GM12878 (cell line): ENCODE measurements around the gene SMAP1. TPM values are rescaled to one million over a fixed set of nuclear protein-coding genes. Genes with fewer than 3 reads are reported as not detected.

Experiments used
- ATAC-seq: fragments of 200-7000 bp; cut with Tn5 transposase; 3 replicates; pipeline ENCODE4 v1.9.1; 2020; ENCODE audit warnings: mild to moderate bottlenecking, moderate library complexity
- BruUV-seq: library from RNA; stranded (reverse); fragments of 400-500 nt; replicated peaks from 2 replicates; lab custom pipeline; 2021; lab: Mats Ljungman, UMichigan
- CTCF ChIA-PET: fragments of 300-600 bp; sonication (Branson Sonifier 250); formaldehyde crosslinking; extraction: SDS; loops from one replicate; lab custom pipeline; 2021; ENCODE audit warnings: inconsistent platforms; lab: Yijun Ruan, JAX
- POLR2A ChIA-PET: fragments of 350-600 bp; formaldehyde crosslinking; extraction: SDS; loops from one replicate; lab custom pipeline; 2021; ENCODE audit warnings: inconsistent platforms; lab: Charles Lee
- RAD21 ChIA-PET: fragments of 300-600 bp; sonication (Branson Sonifier 250); formaldehyde crosslinking; loops from one replicate; lab custom pipeline; 2023; ENCODE audit warnings: antibody characterized with exemption; ENCODE audit not compliant: unreplicated experiment; lab: Charles Lee
- SMC1A ChIA-PET: fragments of 300-600 bp; sonication (Branson Sonifier 250); formaldehyde crosslinking; loops from one replicate; lab custom pipeline; 2023; ENCODE audit not compliant: unreplicated experiment, uncharacterized antibody; lab: Charles Lee
- DNase-seq: peaks from one replicate; pipeline ENCODE4 v3.0.0-alpha.2; 2011; ENCODE audit warnings: low read depth, low spot score
- FAIRE-seq: peaks from 3 replicates; lab custom pipeline; 2011; peaks lifted over from hg19 to GRCh38; lab: Jason Lieb, UNC
- H2AFZ ChIP-seq: 2 replicates; pipeline ENCODE4 v1.6.0; 2011; ENCODE audit warnings: low read depth, low read length, control low read depth; ENCODE audit not compliant: control insufficient read depth
- H3K27ac ChIP-seq: 2 replicates; pipeline ENCODE4 v1.5.1; 2011; ENCODE audit warnings: control low read depth; ENCODE audit not compliant: control insufficient read depth, insufficient read depth
- H3K27me3 ChIP-seq, 2 experiments: replicated peaks in 1 of 2; 2 replicates each; pipeline versions ENCODE4 v1.6.0 to v1.6.1; 2011; ENCODE audit warnings: low read length in 1 of 2; ENCODE audit not compliant: control insufficient read depth in 2 of 2, insufficient read depth in 2 of 2
- H3K36me3 ChIP-seq, 2 experiments: 2 replicates each; pipeline ENCODE4 v1.5.1; 2011; ENCODE audit warnings: low read length in 1 of 2; ENCODE audit not compliant: control insufficient read depth in 2 of 2, insufficient read depth in 2 of 2
- H3K4me1 ChIP-seq: 2 replicates; pipeline ENCODE4 v1.6.1; 2011; ENCODE audit warnings: mild to moderate bottlenecking, low read length, moderate library complexity, mixed read lengths; ENCODE audit not compliant: control insufficient read depth, insufficient read depth
- H3K4me2 ChIP-seq: 2 replicates; pipeline ENCODE4 v1.6.0; 2011; ENCODE audit warnings: control low read depth; ENCODE audit not compliant: control insufficient read depth, insufficient read depth
- H3K4me3 ChIP-seq: fragments of 200-600 bp; sonication (generic); 2 replicates; pipeline ENCODE4 v1.5.1; 2016
- H3K79me2 ChIP-seq: 2 replicates; pipeline ENCODE4 v1.6.0; 2011; ENCODE audit warnings: low read length; ENCODE audit not compliant: control insufficient read depth, insufficient read depth
- H3K9ac ChIP-seq: 2 replicates; pipeline ENCODE4 v1.8.0; 2011; ENCODE audit warnings: low read length, control low read depth, mixed read lengths; ENCODE audit not compliant: control insufficient read depth, insufficient read depth
- H3K9me3 ChIP-seq: replicated peaks from 3 replicates; pipeline ENCODE4 v1.5.1; 2011; ENCODE audit warnings: mild to moderate bottlenecking, low read length; ENCODE audit not compliant: control insufficient read depth, insufficient read depth
- H4K20me1 ChIP-seq: 2 replicates; pipeline ENCODE4 v1.6.0; 2011; ENCODE audit not compliant: control insufficient read depth, insufficient read depth
- CHD2 ChIP-seq: IDR thresholded peaks from 2 replicates; pipeline ENCODE4 v1.6.1; 2011; ENCODE audit warnings: low read depth, low read length, improper control_type of control experiment, borderline replicate concordance
- FOXK2 ChIP-seq: fragments of 450-650 bp; IDR thresholded peaks from 2 replicates; pipeline ENCODE4 v1.6.1; 2017; ENCODE audit warnings: mild to moderate bottlenecking, moderate library complexity
- HCFC1 ChIP-seq: fragments of 150-350 bp; IDR thresholded peaks from 2 replicates; pipeline ENCODE4 v1.6.1; 2014; ENCODE audit warnings: low read length
- JUNB ChIP-seq: IDR thresholded peaks from 2 replicates; pipeline ENCODE4 v1.6.1; 2016; ENCODE audit warnings: antibody characterized with exemption, mild to moderate bottlenecking
- MXI1 ChIP-seq: fragments of 150-350 bp; IDR thresholded peaks from 2 replicates; pipeline ENCODE4 v1.6.1; 2011; ENCODE audit warnings: low read depth, mild to moderate bottlenecking, inconsistent platforms, low read length, improper control_type of control experiment
- SREBF2 ChIP-seq: IDR thresholded peaks from 2 replicates; pipeline ENCODE4 v1.6.1; 2012; ENCODE audit warnings: mild to moderate bottlenecking, low read length
- ZBTB11 ChIP-seq: fragments of 450-650 bp; formaldehyde crosslinking; IDR thresholded peaks from 2 replicates; pipeline ENCODE4 v1.5.0; 2022; ENCODE audit warnings: mild to moderate bottlenecking, missing genetic modification characterization
- WGBS: methylation state at CpG from one replicate; pipeline ENCODE4 v1.1.6; 2016; ENCODE audit warnings: low lambda C conversion rate; ENCODE audit not compliant: insufficient replicate concordance, insufficient coverage; ENCODE audit errors: missing lambda C conversion rate; 5-methylcytosine and 5-hydroxymethylcytosine counted together
- in situ Hi-C: fragments of 300-500 bp; cut with MboI; formaldehyde crosslinking; loops from 9 replicates; pipeline ENCODE4 v1.14.3; 2018; ENCODE audit warnings: mixed read lengths
- intact Hi-C: fragments of 100-400 bp; cut with micrococcal nuclease; formaldehyde crosslinking; loops from one replicate; pipeline ENCODE4 v1.14.2; 2022; ENCODE audit not compliant: unreplicated experiment
- polyA plus RNA-seq, 11 experiments: library from polyadenylated mRNA; depleted of rRNA in 4 of 11; unstranded in 6 of 11; stranded (reverse) in 5 of 11; fragments of >200 nt; fragmentation: Nextera tagmentation in 4 of 11; fragmentation: Illumina TruSeq in 1 of 11; extraction: Ambion mirVana in 4 of 11; extraction: Trizol in 1 of 11; gene quantifications; 1 replicate in 1 of 11; 2 replicates in 10 of 11; pipeline versions ENCODE4 v1.2.1 to v1.2.3, GENCODE V29; 2011 to 2016; ENCODE audit warnings: inconsistent platforms in 2 of 11, missing spikeins in 2 of 11, low read depth in 1 of 11
- total RNA-seq, 4 experiments: library from RNA; depleted of rRNA in 3 of 4; stranded (reverse); fragments of >200 nt in 3 of 4; fragmentation: Illumina TruSeq in 1 of 4; extraction: Trizol in 1 of 4; gene quantifications; 2 replicates each; pipeline versions ENCODE4 v1.2.1 to v1.2.3, GENCODE V29; 2013 to 2021
- TF ChIP-seq, protein P1 (sequence below): fragments of 150-350 bp; IDR thresholded peaks from 2 replicates; pipeline ENCODE4 v1.6.1; 2014; ENCODE audit warnings: mild to moderate bottlenecking, low read depth, low read length

Gene SMAP1
- total and polyA plus RNA-seq, 10 of the 15 experiments (the other 5 are each of a cell fraction or from before 2014, with no cell fraction given): 13.7 to 33.9 (median 25.3) TPM

GRCh38 chr6:70831427-70831826 lies 163.7 kb downstream of the SMAP1 start (continued):
- TF ChIP-seq ZBTB11 (no peak), FOXK2 (no peak)

GRCh38 chr6:70834520-70834919 lies 166.8 kb downstream of the SMAP1 start:
- Histone ChIP-seq H3K4me3 (no peak overlapping the region), H3K27me3 (no peaks in the 10 kb centered on the region), H3K27ac (no peak overlapping the region), H3K9me3 (no peaks in the 10 kb centered on the region), H3K36me3 (no peaks in the 10 kb centered on the region), H3K4me2 (no peak overlapping the region), H2AFZ (no peak overlapping the region), H3K9ac (no peak overlapping the region), H4K20me1 (no peaks in the 10 kb centered on the region), H3K79me2 (no peaks in the 10 kb centered on the region), H3K4me1 (no peaks in the 10 kb centered on the region)
- ChIA-PET POLR2A (no interaction called here), RAD21 (no interaction called here), SMC1A (interaction anchor here (0.9 kb wide), 1 partner anchor 82 kb away, joined by 4 read pairs; no protein-coding TSS in a partner anchor), CTCF (no interaction called here)
- FAIRE-seq (no peak), DNase-seq (no peak), ATAC-seq (no peak)
- TF ChIP-seq MXI1: no peak
- TF ChIP-seq JUNB: no peak
- TF ChIP-seq, protein P1, sequence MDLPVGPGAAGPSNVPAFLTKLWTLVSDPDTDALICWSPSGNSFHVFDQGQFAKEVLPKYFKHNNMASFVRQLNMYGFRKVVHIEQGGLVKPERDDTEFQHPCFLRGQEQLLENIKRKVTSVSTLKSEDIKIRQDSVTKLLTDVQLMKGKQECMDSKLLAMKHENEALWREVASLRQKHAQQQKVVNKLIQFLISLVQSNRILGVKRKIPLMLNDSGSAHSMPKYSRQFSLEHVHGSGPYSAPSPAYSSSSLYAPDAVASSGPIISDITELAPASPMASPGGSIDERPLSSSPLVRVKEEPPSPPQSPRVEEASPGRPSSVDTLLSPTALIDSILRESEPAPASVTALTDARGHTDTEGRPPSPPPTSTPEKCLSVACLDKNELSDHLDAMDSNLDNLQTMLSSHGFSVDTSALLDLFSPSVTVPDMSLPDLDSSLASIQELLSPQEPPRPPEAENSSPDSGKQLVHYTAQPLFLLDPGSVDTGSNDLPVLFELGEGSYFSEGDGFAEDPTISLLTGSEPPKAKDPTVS: no peak
- no peak for TF ChIP-seq HCFC1
- TF ChIP-seq SREBF2: no peak
- TF ChIP-seq CHD2: no peak
- intact Hi-C loops (no loop called here), in situ Hi-C loops (no loop called here)
- WGBS: 77% methylated on average over 2 of the region's 2 CpGs
- no TSS peak for BruUV-seq
